ENCODE measurements around the gene SLC1A3.

DNA sequence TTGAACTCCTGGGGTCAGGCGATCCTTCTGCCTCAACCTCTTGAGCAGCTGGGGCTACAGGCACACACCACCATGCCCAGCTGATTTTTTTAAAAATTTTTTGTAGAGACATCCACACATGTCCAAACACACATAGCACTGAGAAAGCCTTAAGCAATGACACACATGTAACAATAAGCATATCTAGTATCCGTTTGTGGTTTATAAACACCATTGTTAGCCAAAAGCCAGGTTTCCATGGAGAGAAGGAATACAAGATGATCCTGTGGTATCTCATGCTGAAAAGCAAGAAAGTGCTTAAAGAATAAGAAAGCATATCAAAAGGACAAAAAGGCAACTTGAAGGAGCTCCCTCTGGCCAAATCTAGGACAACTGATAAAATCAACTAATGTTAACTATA, 29.7 kb upstream of the SLC1A3 start:
- no peak for TF ChIP-seq CTBP1 (IDR thresholded peaks at IDR 0.05; ENCODE audit: borderline replicate concordance)
- no peak for TF ChIP-seq ZNF384 (IDR thresholded peaks at IDR 0.05)
- TF ChIP-seq SUZ12 (IDR thresholded peaks at IDR 0.05): no peak
- TF ChIP-seq ELF4 (IDR thresholded peaks at IDR 0.05): no peak
- no peak for TF ChIP-seq TARDBP (IDR thresholded peaks at IDR 0.05)
- no peak for TF ChIP-seq FOXA1 (IDR thresholded peaks at IDR 0.05)
- TF ChIP-seq FOXM1 (IDR thresholded peaks at IDR 0.05; ENCODE audit: borderline replicate concordance): no peak
- TF ChIP-seq SP1 (IDR thresholded peaks at IDR 0.05): no peak
- no peak for TF ChIP-seq LEF1 (IDR thresholded peaks at IDR 0.05; ENCODE audit: borderline replicate concordance)
- TF ChIP-seq PKNOX1 (IDR thresholded peaks at IDR 0.05): no peak
- no peak for TF ChIP-seq FOXK2 (IDR thresholded peaks at IDR 0.05)
- TF ChIP-seq BHLHE40 (IDR thresholded peaks at IDR 0.05; ENCODE audit: borderline replicate concordance): no peak
